HG02870 (cell line): ENCODE results near the gene MMP15.
"Not testable (repeated sequence)": the region's sequence is repeated elsewhere in the genome, so short reads cannot be mapped to it uniquely, and the experiment has no call there.

Source experiments
- ATAC-seq: cut with Tn5 transposase; IDR thresholded peaks from one replicate; pipeline ENCODE4 v1.9.1; 2021; ENCODE audit warnings: mild to moderate bottlenecking, moderate library complexity; ENCODE audit not compliant: unreplicated experiment

The MMP15 gene

GRCh38 chr16:58084635-58085034 is 59.1 kb downstream of the MMP15 start:
- no peak for ATAC-seq

DNA sequence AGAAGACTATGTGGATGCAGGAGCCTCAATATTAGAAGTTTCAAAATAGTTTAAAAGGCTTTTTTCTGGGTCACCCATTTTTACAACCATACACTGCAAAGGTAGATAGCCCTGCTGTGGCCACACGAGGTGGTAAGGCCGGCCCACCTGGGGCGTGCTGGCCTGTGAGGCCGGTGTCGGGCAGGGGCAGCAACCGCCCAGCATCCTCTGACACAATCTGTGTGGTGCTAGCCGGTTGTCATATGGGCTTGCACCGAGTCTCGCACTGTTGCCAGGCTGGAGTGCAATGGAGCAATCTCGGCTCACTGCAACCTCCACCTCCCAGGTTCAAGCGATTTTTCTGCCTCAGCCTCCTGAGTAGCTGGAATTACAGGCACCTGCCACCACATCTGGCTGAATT is 59.6 kb downstream of the MMP15 start:
- ATAC-seq, result no peak

GRCh38 chr16:58085584-58086251 is 60.2 kb downstream of the MMP15 start:
- no peak for ATAC-seq

GRCh38 chr16:58086381-58087208 is 61.0 kb downstream of the MMP15 start:
- no peak for ATAC-seq

DNA sequence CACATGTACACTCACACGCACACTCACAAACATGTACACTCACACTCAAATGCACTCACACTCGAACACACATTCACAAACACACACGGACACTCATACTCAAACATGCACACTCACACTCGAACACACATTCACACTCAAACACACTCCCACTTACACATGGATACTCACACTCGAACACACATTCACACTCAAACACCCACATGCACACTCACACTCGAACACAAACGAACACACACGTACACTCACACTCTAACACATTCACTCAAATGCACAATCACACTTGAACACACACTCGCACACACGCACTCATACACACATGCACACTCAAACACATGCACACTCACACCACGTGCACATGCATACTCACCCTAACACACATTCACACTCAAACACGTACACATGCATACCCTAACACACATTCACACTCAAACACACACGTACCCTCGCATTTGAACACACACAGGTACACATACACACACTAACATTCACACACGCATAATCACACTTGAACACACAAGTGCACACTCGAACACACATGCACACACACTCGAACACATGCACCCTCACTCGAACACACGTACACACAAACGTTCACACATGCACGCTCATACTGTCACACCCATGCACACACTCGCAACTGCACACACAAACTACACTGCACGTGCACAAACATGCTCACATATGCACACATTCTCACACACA is 61.8 kb downstream of the MMP15 start:
- no peak for ATAC-seq

DNA sequence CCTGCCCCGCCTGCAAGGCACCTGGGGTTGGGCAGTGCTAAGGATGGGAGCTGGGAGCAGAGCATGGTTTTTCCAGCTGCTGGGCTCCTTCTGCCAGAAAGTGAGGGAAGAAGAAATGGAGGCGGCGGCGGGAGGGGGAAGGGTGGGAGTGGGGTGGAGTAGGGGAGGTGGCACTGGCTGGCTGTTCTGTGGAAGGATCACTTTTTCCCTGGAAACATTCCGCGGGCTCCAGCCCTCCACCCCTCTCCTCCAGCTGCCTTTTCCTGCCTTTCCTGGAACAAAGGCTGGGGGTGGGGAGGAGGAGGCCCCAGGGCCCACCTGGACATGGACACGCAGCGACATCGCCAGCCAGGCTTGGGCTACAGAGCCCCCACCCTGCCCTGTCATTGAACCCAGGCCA is 62.5 kb downstream of the MMP15 start:
- no peak for ATAC-seq

- not testable (repeated sequence) for ATAC-seq
These were observed 64.8 kb downstream of the MMP15 start for GRCh38 chr16:58090396-58090795.

DNA sequence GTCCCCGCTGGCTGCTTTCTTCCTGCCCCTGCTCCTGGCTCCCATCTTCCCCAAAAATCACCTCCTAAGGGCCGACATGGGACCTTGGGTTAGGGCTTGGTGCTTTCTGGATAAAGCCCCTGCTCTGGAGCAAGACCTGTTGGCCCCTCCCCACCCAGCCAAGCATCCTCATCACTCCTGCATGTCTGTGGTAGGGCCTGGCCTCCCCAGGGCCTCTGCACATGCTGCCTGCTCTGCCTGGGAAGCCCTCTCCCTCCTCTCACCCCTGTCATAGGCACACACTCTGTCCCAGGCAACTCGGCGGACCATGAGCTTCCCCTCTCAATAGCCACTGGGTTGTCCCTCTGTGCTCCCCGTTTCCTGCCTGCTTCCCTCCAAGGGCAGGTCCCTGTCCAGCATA is 68.5 kb downstream of the MMP15 start:
- ATAC-seq, result no peak

DNA sequence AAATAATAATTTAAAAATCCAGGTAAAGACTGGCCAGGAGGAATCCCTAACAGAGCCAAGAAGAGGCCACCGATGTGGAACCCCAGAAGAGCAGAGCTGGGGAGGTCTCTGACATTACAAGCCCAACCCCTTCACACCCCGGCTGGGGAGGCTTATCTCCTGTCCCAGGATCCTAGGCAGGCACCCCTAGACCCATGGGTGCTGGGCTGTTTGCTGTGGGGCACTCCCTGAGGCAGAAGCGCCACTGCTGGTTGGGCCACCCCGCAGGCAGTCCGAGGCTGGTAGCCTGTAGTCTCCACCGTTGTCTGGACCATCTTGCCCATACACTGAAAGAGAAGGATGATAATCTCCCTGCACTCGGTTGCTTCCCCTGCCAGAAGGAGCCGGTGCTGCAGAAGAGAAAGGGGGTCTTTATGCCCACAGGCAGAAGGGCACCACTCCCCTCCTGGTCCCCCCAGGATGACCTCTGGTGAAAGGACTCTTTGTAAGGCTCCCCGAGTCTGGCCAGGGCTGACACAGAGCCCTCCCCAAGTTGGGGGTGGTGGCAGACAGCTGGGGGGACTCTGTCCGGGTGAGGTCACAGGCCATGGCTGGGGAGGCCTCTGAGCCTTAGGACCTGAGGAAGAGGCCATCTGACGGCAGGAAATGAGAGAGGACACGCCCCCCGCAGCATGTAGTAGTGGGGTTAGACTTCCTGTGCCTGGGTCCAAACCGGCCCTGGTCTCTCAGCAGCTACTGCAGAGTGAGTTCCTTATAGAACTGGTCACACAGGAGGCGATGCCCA is 69.4 kb downstream of the MMP15 start:
- ATAC-seq, result no peak

- ATAC-seq, result not testable (repeated sequence)
These were observed 70.0 kb downstream of the MMP15 start for GRCh38 chr16:58095575-58095960.

- ATAC-seq, result no peak
These were observed 70.7 kb downstream of the MMP15 start for GRCh38 chr16:58096249-58096648.
